K562 (cell line): ENCODE results near the gene PABPC1L. TPM values are rescaled to one million over a fixed set of nuclear protein-coding genes. Genes with fewer than 3 reads are reported as not detected.
A peak's percentile ranks its signal among the peaks of the same experiment; 100 is the strongest.

Experiments
- CXXC5 ChIP-seq: fragments of 250-450 bp; sonication (Bioruptor Pico); IDR thresholded peaks from 2 replicates; pipeline ENCODE4 v1.8.0; 2022; ENCODE audit warnings: inconsistent platforms, mild to moderate bottlenecking, moderate library complexity
- DNMT1 ChIP-seq: fragments of 450-650 bp; IDR thresholded peaks from 2 replicates; pipeline ENCODE4 v1.6.1; 2016; ENCODE audit warnings: antibody characterized with exemption, mild to moderate bottlenecking
- ETS1 ChIP-seq: conservative IDR thresholded peaks from 2 replicates; pipeline ENCODE4 v1.6.1; 2011; ENCODE audit warnings: low read depth, mild to moderate bottlenecking, low read length; ENCODE audit not compliant: control insufficient read depth
- KDM1A ChIP-seq, 2 experiments: fragments of 450-650 bp; IDR thresholded peaks; 2 replicates each; pipeline ENCODE4 v1.6.1; 2016; ENCODE audit warnings: mild to moderate bottlenecking in 2 of 2
- MCM2 ChIP-seq: fragments of 450-650 bp; IDR thresholded peaks from 2 replicates; pipeline ENCODE4 v1.6.1; 2017; ENCODE audit warnings: low read depth, mild to moderate bottlenecking
- MNT ChIP-seq, 2 experiments: fragments of 450-650 bp; conservative IDR thresholded peaks; 2 replicates each; pipeline ENCODE4 v1.6.1; 2017; ENCODE audit warnings: mild to moderate bottlenecking in 2 of 2, moderate library complexity in 2 of 2
- PHTF2 ChIP-seq: fragments of 250-450 bp; sonication (Bioruptor Pico); IDR thresholded peaks from 2 replicates; pipeline ENCODE4 v1.5.0; 2021; ENCODE audit warnings: mild to moderate bottlenecking
- RAD51 ChIP-seq: fragments of 450-650 bp; IDR thresholded peaks from 2 replicates; pipeline ENCODE4 v1.7.1; 2016; ENCODE audit warnings: low read depth, mild to moderate bottlenecking, borderline replicate concordance
- TBP ChIP-seq: optimal IDR thresholded peaks from 2 replicates; pipeline ENCODE3; 2011; ENCODE audit warnings: low read depth, low read length, improper control_type of control experiment
- TCF7L2 ChIP-seq: fragments of 150-350 bp; IDR thresholded peaks from 2 replicates; pipeline ENCODE4 v1.6.1; 2016; ENCODE audit warnings: low read depth, mild to moderate bottlenecking, low read length, moderate library complexity
- polyA plus RNA-seq, 8 experiments: library from polyadenylated mRNA; depleted of rRNA in 4 of 8; stranded (reverse) in 5 of 8; unstranded in 3 of 8; fragments of >200 nt; fragmentation: Nextera tagmentation in 2 of 8; fragmentation: Illumina TruSeq in 1 of 8; extraction: Ambion mirVana in 2 of 8; extraction: Trizol in 1 of 8; gene quantifications; 2 replicates each; pipeline versions ENCODE4 v1.2.1 to v1.2.3, GENCODE V29; 2011 to 2014; ENCODE audit warnings: inconsistent platforms in 1 of 8, missing spikeins in 1 of 8
- total RNA-seq, 7 experiments: library from RNA; depleted of rRNA in 6 of 7; stranded (reverse); fragments of >200 nt in 6 of 7; fragmentation: Illumina TruSeq in 2 of 7; extraction: Trizol in 2 of 7; gene quantifications; 2 replicates each; pipeline versions ENCODE4 v1.2.1 to v1.2.3, GENCODE V29; 2011 to 2021; ENCODE audit warnings: low replicate concordance in 1 of 7
- TF ChIP-seq, protein P1 (sequence below): fragments of 450-650 bp; IDR thresholded peaks from 2 replicates; pipeline ENCODE4 v1.6.1; 2016
- TF ChIP-seq, protein P2 (sequence below): fragments of 250-450 bp; sonication (Bioruptor Pico); IDR thresholded peaks from 2 replicates; pipeline ENCODE4 v1.8.0; 2022; ENCODE audit warnings: moderate library complexity, mild to moderate bottlenecking, inconsistent platforms
- TF ChIP-seq, protein P3 (sequence below): fragments of 450-650 bp; formaldehyde crosslinking; IDR thresholded peaks from 2 replicates; pipeline ENCODE4 v1.4.0; 2020; ENCODE audit warnings: mild to moderate bottlenecking, moderate library complexity
- TF ChIP-seq, protein P4 (sequence below): sonication (generic); formaldehyde crosslinking; IDR thresholded peaks from 2 replicates; pipeline ENCODE4 v1.8.1; 2023; ENCODE audit warnings: missing genetic modification reagents, mild to moderate bottlenecking, borderline replicate concordance

The PABPC1L gene
- total and polyA plus RNA-seq, 9 of the 15 experiments (the other 6 are each of a cell fraction or from before 2014, with no cell fraction given), result 6.0 to 90.3 (median 15.8) TPM

DNA sequence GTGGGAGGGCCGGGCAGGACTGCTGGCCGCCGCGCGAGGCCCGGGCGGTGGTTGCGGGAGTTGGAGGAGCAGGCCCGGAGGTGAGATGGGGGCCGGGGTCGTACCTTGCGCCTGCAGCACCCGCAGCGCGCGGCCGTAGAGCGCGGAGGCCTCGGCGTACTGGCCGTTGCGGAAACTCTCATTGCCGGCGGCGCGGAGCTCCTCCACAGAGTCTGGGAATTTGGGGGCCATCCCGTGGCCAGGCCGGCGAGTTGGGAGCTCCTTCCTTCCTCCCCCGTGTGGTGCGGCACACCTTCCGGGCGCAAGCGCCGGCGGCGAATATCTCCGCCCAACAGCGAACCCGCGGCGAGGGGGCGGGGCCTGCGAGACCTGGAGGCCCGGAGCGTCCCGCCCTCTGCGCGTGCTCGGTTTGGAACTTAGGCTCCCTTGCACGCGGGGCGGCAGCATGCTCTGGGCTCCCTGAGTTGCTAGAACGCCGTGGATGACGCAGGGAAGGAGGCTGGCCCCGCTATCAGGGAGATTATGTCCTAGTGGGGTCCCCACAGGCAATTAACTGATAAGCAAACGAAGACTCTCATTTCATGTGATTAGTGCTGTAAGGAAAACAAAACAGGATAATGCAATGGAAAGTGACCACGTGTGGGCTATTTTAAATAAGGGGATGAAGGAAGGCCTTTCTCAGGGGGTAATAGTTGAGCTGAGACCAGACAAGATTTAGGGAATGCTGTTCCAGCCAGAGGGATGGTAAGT, 50.4 kb downstream of the PABPC1L start, which contains the start of gene TOMM34 (continued):
- TF ChIP-seq, protein P1, sequence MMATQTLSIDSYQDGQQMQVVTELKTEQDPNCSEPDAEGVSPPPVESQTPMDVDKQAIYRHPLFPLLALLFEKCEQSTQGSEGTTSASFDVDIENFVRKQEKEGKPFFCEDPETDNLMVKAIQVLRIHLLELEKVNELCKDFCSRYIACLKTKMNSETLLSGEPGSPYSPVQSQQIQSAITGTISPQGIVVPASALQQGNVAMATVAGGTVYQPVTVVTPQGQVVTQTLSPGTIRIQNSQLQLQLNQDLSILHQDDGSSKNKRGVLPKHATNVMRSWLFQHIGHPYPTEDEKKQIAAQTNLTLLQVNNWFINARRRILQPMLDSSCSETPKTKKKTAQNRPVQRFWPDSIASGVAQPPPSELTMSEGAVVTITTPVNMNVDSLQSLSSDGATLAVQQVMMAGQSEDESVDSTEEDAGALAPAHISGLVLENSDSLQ, result no peak
- TF ChIP-seq, protein P2, sequence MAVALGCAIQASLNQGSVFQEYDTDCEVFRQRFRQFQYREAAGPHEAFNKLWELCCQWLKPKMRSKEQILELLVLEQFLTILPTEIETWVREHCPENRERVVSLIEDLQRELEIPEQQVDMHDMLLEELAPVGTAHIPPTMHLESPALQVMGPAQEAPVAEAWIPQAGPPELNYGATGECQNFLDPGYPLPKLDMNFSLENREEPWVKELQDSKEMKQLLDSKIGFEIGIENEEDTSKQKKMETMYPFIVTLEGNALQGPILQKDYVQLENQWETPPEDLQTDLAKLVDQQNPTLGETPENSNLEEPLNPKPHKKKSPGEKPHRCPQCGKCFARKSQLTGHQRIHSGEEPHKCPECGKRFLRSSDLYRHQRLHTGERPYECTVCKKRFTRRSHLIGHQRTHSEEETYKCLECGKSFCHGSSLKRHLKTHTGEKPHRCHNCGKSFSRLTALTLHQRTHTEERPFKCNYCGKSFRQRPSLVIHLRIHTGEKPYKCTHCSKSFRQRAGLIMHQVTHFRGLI (CRISPR knock-in tag), result no peak
- TF ChIP-seq MNT (conservative IDR thresholded peaks at IDR 0.05) (peak; percentile 95 to 97), TBP (peak; percentile 76), TCF7L2 (no peak), MCM2 (no peak), KDM1A (IDR thresholded peaks at IDR 0.05) (no peak), PHTF2 (CRISPR knock-in tag) (no peak), RAD51 (0 out of 2 replicates have a peak, but pooled peaks have one; percentile 13), CXXC5 (peak; percentile 80), ETS1 (0 out of 2 replicates have a peak, but pooled peaks have one; percentile 63), DNMT1 (no peak)
- TF ChIP-seq, protein P3, sequence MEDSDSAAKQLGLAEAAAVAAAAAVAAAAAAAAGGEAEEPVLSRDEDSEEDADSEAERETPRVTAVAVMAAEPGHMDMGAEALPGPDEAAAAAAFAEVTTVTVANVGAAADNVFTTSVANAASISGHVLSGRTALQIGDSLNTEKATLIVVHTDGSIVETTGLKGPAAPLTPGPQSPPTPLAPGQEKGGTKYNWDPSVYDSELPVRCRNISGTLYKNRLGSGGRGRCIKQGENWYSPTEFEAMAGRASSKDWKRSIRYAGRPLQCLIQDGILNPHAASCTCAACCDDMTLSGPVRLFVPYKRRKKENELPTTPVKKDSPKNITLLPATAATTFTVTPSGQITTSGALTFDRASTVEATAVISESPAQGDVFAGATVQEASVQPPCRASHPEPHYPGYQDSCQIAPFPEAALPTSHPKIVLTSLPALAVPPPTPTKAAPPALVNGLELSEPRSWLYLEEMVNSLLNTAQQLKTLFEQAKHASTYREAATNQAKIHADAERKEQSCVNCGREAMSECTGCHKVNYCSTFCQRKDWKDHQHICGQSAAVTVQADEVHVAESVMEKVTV, result no peak
- TF ChIP-seq, protein P4, sequence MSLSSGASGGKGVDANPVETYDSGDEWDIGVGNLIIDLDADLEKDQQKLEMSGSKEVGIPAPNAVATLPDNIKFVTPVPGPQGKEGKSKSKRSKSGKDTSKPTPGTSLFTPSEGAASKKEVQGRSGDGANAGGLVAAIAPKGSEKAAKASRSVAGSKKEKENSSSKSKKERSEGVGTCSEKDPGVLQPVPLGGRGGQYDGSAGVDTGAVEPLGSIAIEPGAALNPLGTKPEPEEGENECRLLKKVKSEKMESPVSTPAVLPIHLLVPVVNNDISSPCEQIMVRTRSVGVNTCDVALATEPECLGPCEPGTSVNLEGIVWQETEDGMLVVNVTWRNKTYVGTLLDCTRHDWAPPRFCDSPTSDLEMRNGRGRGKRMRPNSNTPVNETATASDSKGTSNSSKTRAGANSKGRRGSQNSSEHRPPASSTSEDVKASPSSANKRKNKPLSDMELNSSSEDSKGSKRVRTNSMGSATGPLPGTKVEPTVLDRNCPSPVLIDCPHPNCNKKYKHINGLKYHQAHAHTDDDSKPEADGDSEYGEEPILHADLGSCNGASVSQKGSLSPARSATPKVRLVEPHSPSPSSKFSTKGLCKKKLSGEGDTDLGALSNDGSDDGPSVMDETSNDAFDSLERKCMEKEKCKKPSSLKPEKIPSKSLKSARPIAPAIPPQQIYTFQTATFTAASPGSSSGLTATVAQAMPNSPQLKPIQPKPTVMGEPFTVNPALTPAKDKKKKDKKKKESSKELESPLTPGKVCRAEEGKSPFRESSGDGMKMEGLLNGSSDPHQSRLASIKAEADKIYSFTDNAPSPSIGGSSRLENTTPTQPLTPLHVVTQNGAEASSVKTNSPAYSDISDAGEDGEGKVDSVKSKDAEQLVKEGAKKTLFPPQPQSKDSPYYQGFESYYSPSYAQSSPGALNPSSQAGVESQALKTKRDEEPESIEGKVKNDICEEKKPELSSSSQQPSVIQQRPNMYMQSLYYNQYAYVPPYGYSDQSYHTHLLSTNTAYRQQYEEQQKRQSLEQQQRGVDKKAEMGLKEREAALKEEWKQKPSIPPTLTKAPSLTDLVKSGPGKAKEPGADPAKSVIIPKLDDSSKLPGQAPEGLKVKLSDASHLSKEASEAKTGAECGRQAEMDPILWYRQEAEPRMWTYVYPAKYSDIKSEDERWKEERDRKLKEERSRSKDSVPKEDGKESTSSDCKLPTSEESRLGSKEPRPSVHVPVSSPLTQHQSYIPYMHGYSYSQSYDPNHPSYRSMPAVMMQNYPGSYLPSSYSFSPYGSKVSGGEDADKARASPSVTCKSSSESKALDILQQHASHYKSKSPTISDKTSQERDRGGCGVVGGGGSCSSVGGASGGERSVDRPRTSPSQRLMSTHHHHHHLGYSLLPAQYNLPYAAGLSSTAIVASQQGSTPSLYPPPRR (CRISPR knock-in tag), result no peak; the same call in 1 of the 2 replicates
